ENCODE data around the gene EDEM3. TPM values are rescaled to one million over a fixed set of nuclear protein-coding genes. Genes with fewer than 3 reads are reported as not detected.

The EDEM3 gene
- total RNA-seq, 1 experiment from 2014 or later: 14.0 TPM

DNA sequence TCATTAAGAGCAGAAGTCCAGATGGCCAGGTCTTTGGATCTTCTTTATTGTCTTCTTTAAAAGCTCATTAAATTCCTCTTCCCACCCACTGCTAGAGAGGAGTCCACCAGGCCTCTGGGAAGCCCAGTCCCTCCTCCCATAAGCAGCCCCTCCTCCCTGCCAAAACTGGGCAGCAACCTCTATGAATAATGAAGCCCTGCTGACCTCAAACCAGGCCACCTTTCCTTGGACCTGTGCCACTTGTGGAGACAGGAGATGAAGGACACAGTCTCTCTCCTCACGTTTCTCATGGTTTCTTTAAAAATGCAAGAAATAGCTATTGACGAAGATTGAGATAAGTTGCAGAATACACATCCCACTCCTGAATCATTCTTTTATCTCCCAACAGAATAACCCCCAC is 112.8 kb downstream of the EDEM3 start:
- no peak overlapping the region for H3K27ac ChIP-seq (ENCODE audit: insufficient read length, low read depth, low read length)
- H3K27me3 ChIP-seq (ENCODE audit: insufficient read depth, low read length): no peaks in the 10 kb centered on the region
- H2BK12ac ChIP-seq (ENCODE audit: insufficient read length, low read depth, low read length): no peak overlapping the region
- H3K4me2 ChIP-seq (ENCODE audit: insufficient read depth, insufficient read length, low read length): no peak overlapping the region
- H3K4me1 ChIP-seq (ENCODE audit: insufficient read depth, low read length): no peaks in the 10 kb centered on the region
- H3K27me3 Mint-ChIP-seq (ENCODE audit: low read depth): peaks cover 3% of the 10 kb centered on the region; the same call in 1 of the 2 replicates
- H3K79me2 ChIP-seq (ENCODE audit: insufficient read depth, low read length): no peaks in the 10 kb centered on the region
- no peak overlapping the region for H4K8ac ChIP-seq (replicated peaks; ENCODE audit: insufficient read length, low read depth, low read length)
- H3K4me1 Mint-ChIP-seq: no peaks in the 10 kb centered on the region
- no peak overlapping the region for H2BK5ac ChIP-seq (ENCODE audit: insufficient read length, low read length)
- H3K4ac ChIP-seq (ENCODE audit: low read depth, low read length): no peak overlapping the region
- H4K91ac ChIP-seq (ENCODE audit: insufficient read length, low read depth, low read length): no peak overlapping the region
- TF ChIP-seq, protein P1, sequence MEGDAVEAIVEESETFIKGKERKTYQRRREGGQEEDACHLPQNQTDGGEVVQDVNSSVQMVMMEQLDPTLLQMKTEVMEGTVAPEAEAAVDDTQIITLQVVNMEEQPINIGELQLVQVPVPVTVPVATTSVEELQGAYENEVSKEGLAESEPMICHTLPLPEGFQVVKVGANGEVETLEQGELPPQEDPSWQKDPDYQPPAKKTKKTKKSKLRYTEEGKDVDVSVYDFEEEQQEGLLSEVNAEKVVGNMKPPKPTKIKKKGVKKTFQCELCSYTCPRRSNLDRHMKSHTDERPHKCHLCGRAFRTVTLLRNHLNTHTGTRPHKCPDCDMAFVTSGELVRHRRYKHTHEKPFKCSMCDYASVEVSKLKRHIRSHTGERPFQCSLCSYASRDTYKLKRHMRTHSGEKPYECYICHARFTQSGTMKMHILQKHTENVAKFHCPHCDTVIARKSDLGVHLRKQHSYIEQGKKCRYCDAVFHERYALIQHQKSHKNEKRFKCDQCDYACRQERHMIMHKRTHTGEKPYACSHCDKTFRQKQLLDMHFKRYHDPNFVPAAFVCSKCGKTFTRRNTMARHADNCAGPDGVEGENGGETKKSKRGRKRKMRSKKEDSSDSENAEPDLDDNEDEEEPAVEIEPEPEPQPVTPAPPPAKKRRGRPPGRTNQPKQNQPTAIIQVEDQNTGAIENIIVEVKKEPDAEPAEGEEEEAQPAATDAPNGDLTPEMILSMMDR (conservative IDR thresholded peaks at IDR 0.05): no peak
- no peak overlapping the region for H3K23ac ChIP-seq (ENCODE audit: insufficient read length, low read depth, low read length)
- H3K9me3 Mint-ChIP-seq: no peaks in the 10 kb centered on the region; a peak in 2 of 5 replicates
- no CpG with 5 or more reads among the region's 2 CpGs for WGBS (ENCODE audit: extremely low coverage, insufficient read length, low lambda C conversion rate)
- no peak overlapping the region for H2BK20ac ChIP-seq (ENCODE audit: low read depth, low read length, poor library complexity, severe bottlenecking)
- no peak overlapping the region for H3K9ac ChIP-seq (ENCODE audit: extremely low read depth, insufficient read length, low read length)
- H3K23me2 ChIP-seq (ENCODE audit: insufficient read length, low read depth, low read length, poor library complexity, severe bottlenecking): no peaks in the 10 kb centered on the region
- no peaks in the 10 kb centered on the region for H3K9me3 ChIP-seq (ENCODE audit: control insufficient read depth, low read depth, low read length)
- no peak overlapping the region for H3K4me3 Mint-ChIP-seq
- H3K27ac Mint-ChIP-seq: no peak overlapping the region
- H2BK15ac ChIP-seq (ENCODE audit: low read depth, low read length): no peak overlapping the region
- H3T11ph ChIP-seq (ENCODE audit: low read length): no peak overlapping the region
- H2AFZ ChIP-seq (ENCODE audit: low read length): no peak overlapping the region
- no peak overlapping the region for H2BK120ac ChIP-seq (ENCODE audit: low read depth, low read length, poor library complexity, severe bottlenecking)
- H3K36me3 Mint-ChIP-seq (ENCODE audit: insufficient read depth in 1 of 3, low read depth in 3 of 3): no peaks in the 10 kb centered on the region; a peak in 3 of 7 replicates
- no peak overlapping the region for H3K56ac ChIP-seq (ENCODE audit: insufficient read length, low read depth, low read length)
- no peak overlapping the region for H2AK5ac ChIP-seq (ENCODE audit: insufficient read length, low read length)
- no peak overlapping the region for H4K5ac ChIP-seq (ENCODE audit: insufficient read length, low read depth, low read length)
- no peak for DNase-seq
- no peak overlapping the region for H3K14ac ChIP-seq (ENCODE audit: insufficient read depth, low read length)
- no peaks in the 10 kb centered on the region for H3K79me1 ChIP-seq (ENCODE audit: insufficient read depth, low read depth, low read length, poor library complexity, severe bottlenecking)
- H3K18ac ChIP-seq (ENCODE audit: insufficient read length, low read depth, low read length): no peak overlapping the region
- no peaks in the 10 kb centered on the region for H4K20me1 ChIP-seq (ENCODE audit: control insufficient read depth, insufficient read depth, insufficient read length)
